ENCODE results near the gene BMPR1A.

Gene BMPR1A

DNA sequence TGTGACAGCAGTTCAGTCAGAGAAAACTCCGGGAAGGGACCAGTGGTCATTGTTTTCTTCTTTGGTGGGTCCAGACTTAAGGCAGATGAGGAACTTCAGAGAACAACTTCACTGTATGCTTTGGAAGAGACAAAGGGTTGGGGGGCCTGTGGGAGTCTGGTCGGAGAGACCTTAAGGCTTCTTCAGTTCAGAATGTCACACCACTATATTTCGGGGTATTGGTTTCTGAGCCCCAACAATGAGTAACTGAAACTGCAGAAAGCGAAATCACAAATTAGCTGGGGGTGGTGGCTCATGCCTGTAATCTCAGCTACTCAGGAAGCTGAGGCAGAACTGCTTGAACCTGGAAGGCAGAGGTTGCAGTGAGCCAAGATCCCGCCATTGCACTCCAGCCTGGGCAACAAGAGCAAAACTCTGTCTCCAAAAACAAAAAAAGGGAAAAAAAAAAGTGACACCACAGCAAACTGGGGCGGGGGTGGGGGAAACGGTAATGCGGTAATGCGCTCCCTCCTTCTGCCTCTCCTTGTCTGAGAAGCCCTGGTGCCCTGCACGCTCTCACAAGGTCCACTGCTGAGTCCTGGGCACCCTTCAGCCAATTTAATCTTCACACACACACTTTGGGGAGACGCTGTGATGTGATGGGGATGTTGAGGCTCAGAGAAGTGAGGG lies 209.7 kb downstream of the BMPR1A start:
- TF ChIP-seq, protein P1, sequence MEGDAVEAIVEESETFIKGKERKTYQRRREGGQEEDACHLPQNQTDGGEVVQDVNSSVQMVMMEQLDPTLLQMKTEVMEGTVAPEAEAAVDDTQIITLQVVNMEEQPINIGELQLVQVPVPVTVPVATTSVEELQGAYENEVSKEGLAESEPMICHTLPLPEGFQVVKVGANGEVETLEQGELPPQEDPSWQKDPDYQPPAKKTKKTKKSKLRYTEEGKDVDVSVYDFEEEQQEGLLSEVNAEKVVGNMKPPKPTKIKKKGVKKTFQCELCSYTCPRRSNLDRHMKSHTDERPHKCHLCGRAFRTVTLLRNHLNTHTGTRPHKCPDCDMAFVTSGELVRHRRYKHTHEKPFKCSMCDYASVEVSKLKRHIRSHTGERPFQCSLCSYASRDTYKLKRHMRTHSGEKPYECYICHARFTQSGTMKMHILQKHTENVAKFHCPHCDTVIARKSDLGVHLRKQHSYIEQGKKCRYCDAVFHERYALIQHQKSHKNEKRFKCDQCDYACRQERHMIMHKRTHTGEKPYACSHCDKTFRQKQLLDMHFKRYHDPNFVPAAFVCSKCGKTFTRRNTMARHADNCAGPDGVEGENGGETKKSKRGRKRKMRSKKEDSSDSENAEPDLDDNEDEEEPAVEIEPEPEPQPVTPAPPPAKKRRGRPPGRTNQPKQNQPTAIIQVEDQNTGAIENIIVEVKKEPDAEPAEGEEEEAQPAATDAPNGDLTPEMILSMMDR (IDR thresholded peaks at IDR 0.05; ENCODE audit: low read depth, low read length, missing control alignments): no peak
- H3K4me3 ChIP-seq (ENCODE audit: low read depth, low read length): peak overlapping the region; percentile 31
- peak; percentile 59 for DNase-seq (ENCODE audit: low read depth)

DNA sequence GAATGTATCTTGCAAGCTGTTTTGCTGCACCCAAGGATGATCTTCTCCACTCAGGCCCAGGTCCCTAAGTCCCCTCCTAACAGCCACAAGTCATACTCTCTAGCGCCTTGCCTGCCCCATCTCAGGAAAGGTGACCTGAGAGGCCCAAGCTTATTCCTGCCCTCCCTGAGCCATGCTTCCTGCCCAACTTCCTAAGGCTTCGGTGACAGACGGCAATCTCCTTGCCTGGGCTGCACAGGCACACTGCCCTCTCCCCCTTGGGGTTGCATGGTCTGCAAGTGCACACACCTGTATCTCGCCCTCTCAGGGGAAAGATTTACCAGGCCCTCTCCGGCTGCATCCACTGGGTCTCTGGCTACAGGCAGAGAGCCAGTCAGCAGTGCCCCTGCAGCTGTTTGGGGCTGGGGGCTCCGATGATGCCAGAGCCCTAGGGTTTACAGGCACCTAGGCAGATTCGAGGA lies 211.1 kb downstream of the BMPR1A start:
- TF ChIP-seq, protein P1 (IDR thresholded peaks at IDR 0.05; ENCODE audit: low read depth, low read length, missing control alignments): no peak
- no peak overlapping the region for H3K4me3 ChIP-seq (ENCODE audit: low read depth, low read length)
- DNase-seq (ENCODE audit: low read depth): no peak

DNA sequence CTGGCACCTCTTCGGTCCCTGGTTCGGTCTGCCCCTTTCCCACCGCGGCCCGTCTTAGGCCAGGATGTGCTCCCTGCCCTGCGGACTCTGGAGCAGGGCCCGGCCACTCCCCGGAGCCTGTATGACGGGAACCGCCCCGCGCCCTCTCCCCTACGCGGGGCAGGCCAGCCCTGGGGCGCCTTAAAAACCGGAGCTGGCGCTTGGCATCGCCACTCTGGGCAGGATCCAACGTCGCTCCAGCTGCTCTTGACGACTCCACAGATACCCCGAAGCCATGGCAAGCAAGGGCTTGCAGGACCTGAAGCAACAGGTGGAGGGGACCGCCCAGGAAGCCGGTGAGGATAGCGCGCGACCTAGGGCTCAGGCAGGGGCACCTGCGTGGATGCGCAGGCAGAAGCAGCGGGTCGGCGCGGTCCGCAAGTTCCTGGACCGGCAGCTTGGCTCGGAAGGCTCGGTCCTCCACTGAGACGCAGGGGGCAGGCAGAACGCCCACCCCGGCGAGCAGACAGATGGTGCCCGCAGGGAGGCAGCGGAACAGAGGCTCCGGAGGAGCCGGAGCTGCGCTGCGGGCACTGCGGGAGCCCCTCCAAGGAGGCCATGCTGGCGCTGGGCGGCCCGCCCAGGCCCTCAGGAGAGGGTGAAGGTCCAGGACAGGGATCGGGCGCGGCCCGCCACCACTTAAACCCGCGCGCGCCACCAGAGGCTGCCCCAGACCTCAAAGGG lies 212.0 kb downstream of the BMPR1A start, which contains the start of gene ADIRF:
ADIRF (plus strand) TSS at position 212 of the 723 bp plus-strand sequence; CDS start at position 275, 63 bp downstream.
- H3K4me3 ChIP-seq (ENCODE audit: low read depth, low read length): no peak within 1 kb of the TSS
- no peak for DNase-seq (ENCODE audit: low read depth)
- TF ChIP-seq, protein P1 (IDR thresholded peaks at IDR 0.05; ENCODE audit: low read depth, low read length, missing control alignments): no peak

DNA sequence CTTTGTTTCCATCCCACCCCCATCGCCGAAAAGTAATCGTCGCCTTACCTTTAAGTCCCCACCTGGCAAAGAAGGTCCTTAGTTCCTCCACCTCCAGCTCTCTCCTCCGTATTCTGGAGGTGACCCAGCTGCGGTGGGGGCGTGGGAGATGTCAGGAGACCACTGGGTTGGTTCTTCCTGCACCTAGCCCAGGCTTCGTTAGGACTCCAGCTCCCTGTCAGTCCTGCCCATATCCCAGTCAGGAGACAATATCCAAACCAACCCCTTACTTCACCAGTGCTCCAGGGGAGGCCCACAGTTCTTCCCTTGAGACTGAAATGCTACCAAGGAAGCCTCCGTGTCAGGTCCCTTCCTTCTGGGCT lies 212.6 kb downstream of the BMPR1A start:
- TF ChIP-seq, protein P1 (IDR thresholded peaks at IDR 0.05; ENCODE audit: low read depth, low read length, missing control alignments): no peak
- no peak overlapping the region for H3K4me3 ChIP-seq (ENCODE audit: low read depth, low read length)
- no peak for DNase-seq (ENCODE audit: low read depth)

DNA sequence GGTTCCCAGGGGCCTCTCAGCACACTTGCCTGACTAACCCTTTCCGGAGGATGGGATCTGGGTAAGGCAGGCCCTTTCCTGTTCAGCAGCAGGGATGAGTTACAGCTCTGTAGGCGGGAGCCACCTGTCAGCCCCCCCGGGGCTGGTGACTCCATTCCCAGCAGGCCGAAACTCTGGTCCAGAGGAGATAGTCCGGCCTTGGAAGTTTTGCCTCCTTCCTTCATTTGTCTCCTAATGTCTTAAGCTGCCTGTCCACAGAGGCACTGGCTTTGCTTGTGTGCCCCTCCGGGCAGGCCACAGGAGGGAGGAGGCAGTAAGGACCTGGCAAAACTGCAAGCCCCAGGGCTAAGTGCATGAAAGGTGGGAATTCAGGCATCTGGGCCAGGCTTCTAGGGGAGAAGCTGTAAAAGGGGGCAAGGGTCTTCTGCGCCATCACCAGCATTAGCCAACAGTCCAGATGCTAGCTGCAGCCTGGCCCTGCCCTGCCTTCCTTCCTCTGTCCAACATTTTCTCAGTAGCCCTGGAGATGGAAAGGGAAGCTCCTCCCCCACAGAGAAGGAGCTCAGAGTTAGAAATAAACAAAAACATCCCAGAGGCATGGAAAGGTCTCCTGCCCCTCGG lies 213.1 kb downstream of the BMPR1A start:
- H3K4me3 ChIP-seq (ENCODE audit: low read depth, low read length): no peak overlapping the region; the same call in 1 of the 2 replicates
- TF ChIP-seq, protein P1 (IDR thresholded peaks at IDR 0.05; ENCODE audit: low read depth, low read length, missing control alignments): no peak
- DNase-seq (ENCODE audit: low read depth): no peak

DNA sequence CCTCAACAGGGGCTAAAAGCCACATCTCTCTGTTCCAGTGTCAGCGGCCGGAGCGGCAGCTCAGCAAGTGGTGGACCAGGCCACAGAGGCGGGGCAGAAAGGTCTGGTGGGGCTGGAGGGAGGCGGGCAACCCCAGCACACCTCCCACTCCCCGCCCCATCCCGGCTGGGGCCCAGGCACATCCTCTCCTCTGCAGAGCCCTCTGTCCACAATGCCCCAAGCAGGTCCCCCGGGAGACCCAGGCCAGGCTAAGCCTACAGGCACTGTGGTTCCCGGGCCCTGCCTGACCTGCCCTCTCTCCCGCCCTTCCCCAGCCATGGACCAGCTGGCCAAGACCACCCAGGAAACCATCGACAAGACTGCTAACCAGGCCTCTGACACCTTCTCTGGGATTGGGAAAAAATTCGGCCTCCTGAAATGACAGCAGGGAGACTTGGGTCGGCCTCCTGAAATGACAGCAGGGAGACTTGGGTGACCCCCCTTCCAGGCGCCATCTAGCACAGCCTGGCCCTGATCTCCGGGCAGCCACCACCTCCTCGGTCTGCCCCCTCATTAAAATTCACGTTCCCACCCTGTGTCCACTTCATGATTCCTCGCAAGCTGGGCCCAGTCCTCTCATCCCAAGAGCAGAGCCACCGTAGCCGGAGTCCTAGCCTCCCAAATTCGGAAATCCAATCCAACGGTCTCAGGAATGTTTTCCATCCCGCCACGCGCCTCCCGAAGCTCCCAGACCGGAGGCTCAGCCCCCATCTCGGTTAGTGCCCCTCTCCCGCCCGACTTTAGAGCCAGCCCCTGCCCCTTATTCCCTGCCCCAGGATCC lies 214.0 kb downstream of the BMPR1A start:
- TF ChIP-seq, protein P1 (IDR thresholded peaks at IDR 0.05; ENCODE audit: low read depth, low read length, missing control alignments): no peak
- H3K4me3 ChIP-seq (ENCODE audit: low read depth, low read length): peak overlapping the region; percentile 83
- DNase-seq (ENCODE audit: low read depth): no peak

Measured in GM12864 (cell line).